RWPE2 (cell line): ENCODE results near the gene RANBP9.

Experiments
- ATAC-seq: fragments of 200-7000 bp; cut with Tn5 transposase; 3 replicates; pipeline ENCODE4 v1.9.1; 2021; ENCODE audit warnings: low read depth
- DNase-seq: peaks from one replicate; pipeline ENCODE4 v3.0.0-alpha.2; 2020; ENCODE audit warnings: low spot score
- H3K27ac ChIP-seq: fragments of 450-650 bp; 2 replicates; pipeline ENCODE4 v1.5.1; 2017; ENCODE audit warnings: mild to moderate bottlenecking; ENCODE audit not compliant: poor library complexity, severe bottlenecking
- H3K27me3 ChIP-seq: fragments of 250-450 bp; sonication (Bioruptor Pico); 2 replicates; pipeline ENCODE4 v1.5.1; 2021; ENCODE audit warnings: mild to moderate bottlenecking, moderate library complexity; ENCODE audit not compliant: insufficient read depth, poor library complexity, severe bottlenecking
- H3K36me3 ChIP-seq: fragments of 250-450 bp; sonication (Bioruptor Pico); 2 replicates; pipeline ENCODE4 v1.5.1; 2020; ENCODE audit warnings: low read depth, mild to moderate bottlenecking, moderate library complexity
- H3K4me1 ChIP-seq: fragments of 250-450 bp; sonication (Bioruptor Pico); 2 replicates; pipeline ENCODE4 v1.5.1; 2021; ENCODE audit warnings: mild to moderate bottlenecking, moderate library complexity; ENCODE audit not compliant: insufficient read depth, poor library complexity, severe bottlenecking
- H3K4me3 ChIP-seq: fragments of 250-450 bp; sonication (Bioruptor Pico); 2 replicates; pipeline ENCODE4 v1.5.1; 2021; ENCODE audit warnings: mild to moderate bottlenecking, moderate library complexity; ENCODE audit not compliant: severe bottlenecking
- H3K9me3 ChIP-seq: fragments of 250-450 bp; sonication (Bioruptor Pico); 2 replicates; pipeline ENCODE4 v1.5.1; 2021; ENCODE audit warnings: mild to moderate bottlenecking, moderate library complexity; ENCODE audit not compliant: severe bottlenecking
- CTCF ChIP-seq: fragments of 450-650 bp; IDR thresholded peaks from one replicate; pipeline ENCODE4 v1.5.1; 2017; ENCODE audit warnings: mild to moderate bottlenecking, moderate library complexity; ENCODE audit not compliant: poor library complexity, severe bottlenecking

RANBP9 gene

GRCh38 chr6:13661647-13662046 is 50.0 kb downstream of the RANBP9 start:
- Histone ChIP-seq H3K4me1 (peaks cover 5% of the 10 kb centered on the region), H3K9me3 (no peaks in the 10 kb centered on the region), H3K36me3 (peaks cover 5% of the 10 kb centered on the region), H3K27ac (no peak overlapping the region), H3K27me3 (no peaks in the 10 kb centered on the region), H3K4me3 (no peak overlapping the region)
- ATAC-seq: no peak
- no peak for DNase-seq
- no peak for TF ChIP-seq CTCF

- peaks cover 8% of the 10 kb centered on the region for H3K36me3 ChIP-seq
- peaks cover 5% of the 10 kb centered on the region for H3K4me1 ChIP-seq
- no peaks in the 10 kb centered on the region for H3K9me3 ChIP-seq
- ATAC-seq: no peak
- no peak for TF ChIP-seq CTCF
- no peak for DNase-seq
- H3K4me3 ChIP-seq: no peak overlapping the region
- H3K27me3 ChIP-seq: no peaks in the 10 kb centered on the region
- no peak overlapping the region for H3K27ac ChIP-seq
These were observed 50.7 kb downstream of the RANBP9 start for GRCh38 chr6:13660893-13661292.

GRCh38 chr6:13660273-13660672 is 51.4 kb downstream of the RANBP9 start:
- no peak for ATAC-seq
- DNase-seq: no peak
- H3K27ac ChIP-seq: no peak overlapping the region
- peaks cover 14% of the 10 kb centered on the region for H3K36me3 ChIP-seq
- no peak overlapping the region for H3K4me3 ChIP-seq
- TF ChIP-seq CTCF: no peak
- peaks cover 4% of the 10 kb centered on the region for H3K4me1 ChIP-seq
- H3K27me3 ChIP-seq: no peaks in the 10 kb centered on the region
- H3K9me3 ChIP-seq: no peaks in the 10 kb centered on the region

GRCh38 chr6:13655700-13656099 is 55.9 kb downstream of the RANBP9 start:
- Histone ChIP-seq H3K27ac (no peak overlapping the region), H3K27me3 (no peaks in the 10 kb centered on the region), H3K9me3 (no peaks in the 10 kb centered on the region), H3K4me3 (no peak overlapping the region), H3K4me1 (no peaks in the 10 kb centered on the region), H3K36me3 (peaks cover 25% of the 10 kb centered on the region)
- DNase-seq (no peak), ATAC-seq (no peak)
- TF ChIP-seq CTCF: no peak

- no peak for DNase-seq
- H3K27me3 ChIP-seq: no peaks in the 10 kb centered on the region
- TF ChIP-seq CTCF: no peak
- no peak for ATAC-seq
- peaks cover 29% of the 10 kb centered on the region for H3K36me3 ChIP-seq
- no peak overlapping the region for H3K27ac ChIP-seq
- H3K4me3 ChIP-seq: no peak overlapping the region
- H3K4me1 ChIP-seq: no peaks in the 10 kb centered on the region
- no peaks in the 10 kb centered on the region for H3K9me3 ChIP-seq
These were observed 57.1 kb downstream of the RANBP9 start for GRCh38 chr6:13654496-13654895.
